Gastrocnemius medialis (tissue), 4 donors: ENCODE results near the gene F2RL2. TPM values are rescaled to one million over a fixed set of nuclear protein-coding genes. Genes with fewer than 3 reads are reported as not detected.
"Not testable (repeated sequence)": the region's sequence is repeated elsewhere in the genome, so short reads cannot be mapped to it uniquely, and the experiment has no call there.

Experiments used
- ATAC-seq, 2 donors: fragments of 150-250 bp; one replicate each; pipeline ENCODE4 v1.9.1; 2016
- DNase-seq, 2 donors: peaks; one replicate each; pipeline ENCODE4 v3.0.0-alpha.2; 2019
- H3K27ac ChIP-seq, 4 donors: fragments of 200-600 bp; sonication (generic); 1 replicate in 1 of 4; 2 replicates in 3 of 4; pipeline ENCODE4 v1.5.1; 2016 to 2018; ENCODE audit warnings: mild to moderate bottlenecking in 2 of 4, moderate library complexity in 1 of 4
- H3K27me3 ChIP-seq, 3 donors: fragments of 200-600 bp; sonication (generic) in 2 of 3; 1 replicate in 1 of 3; 2 replicates in 2 of 3; pipeline versions ENCODE4 v1.5.1 to v1.6.0; 2016 to 2019; ENCODE audit warnings: mild to moderate bottlenecking in 1 of 3, moderate library complexity in 1 of 3
- H3K36me3 ChIP-seq, 2 donors: fragments of 200-600 bp; sonication (generic) in 1 of 2; one replicate each; pipeline ENCODE4 v1.5.1; 2017 to 2018
- H3K4me1 ChIP-seq, 2 donors: fragments of 200-600 bp; sonication (generic) in 1 of 2; one replicate each; pipeline ENCODE4 v1.5.1; 2016 to 2017; ENCODE audit warnings: mild to moderate bottlenecking in 2 of 2
- H3K4me3 ChIP-seq, 4 donors: fragments of 200-600 bp; sonication (generic) in 3 of 4; 1 replicate in 1 of 4; 2 replicates in 3 of 4; pipeline ENCODE4 v1.5.1; 2016 to 2019; ENCODE audit warnings: mild to moderate bottlenecking in 2 of 4
- H3K9me3 ChIP-seq, 3 donors: fragments of 200-600 bp; sonication (generic) in 2 of 3; 1 replicate in 1 of 3; 2 replicates in 2 of 3; pipeline ENCODE4 v1.5.1; 2016 to 2019
- CTCF ChIP-seq, 5 experiments: fragments of 450-650 bp in 3 of 5; fragments of 200-600 bp in 2 of 5; sonication (generic) in 2 of 5; IDR thresholded peaks in 4 of 5; conservative IDR thresholded peaks in 1 of 5; 1 replicate in 4 of 5; 2 replicates in 1 of 5; pipeline ENCODE4 v1.5.1; 2016 to 2019; ENCODE audit warnings: antibody characterized with exemption in 5 of 5, mild to moderate bottlenecking in 3 of 5, moderate library complexity in 3 of 5
- POLR2A ChIP-seq, 2 donors: fragments of 450-650 bp; IDR thresholded peaks; one replicate each; pipeline ENCODE4 v1.6.1; 2017; ENCODE audit warnings: antibody characterized with exemption in 2 of 2, mild to moderate bottlenecking in 2 of 2, moderate library complexity in 2 of 2
- in situ Hi-C, 4 donors: fragments of 200-750 bp; cut with MboI; loops; one replicate each; pipeline versions ENCODE4 v1.15.0 to v1.8.0; 2017; ENCODE audit warnings: low sequenced_read_pairs in 4 of 4
- intact Hi-C: fragments of 100-400 bp; cut with DNase I; formaldehyde crosslinking; loops from one replicate; pipeline ENCODE4 v1.15.1; 2023; ENCODE audit warnings: low total_unique reads
- total RNA-seq, 4 donors: library from RNA; depleted of rRNA; stranded (reverse); fragments of >200 nt; gene quantifications; one replicate each; pipeline versions ENCODE4 v1.1.0 to v1.2.3, GENCODE V29; 2016

F2RL2 gene
- total RNA-seq, 4 donors from 2014 or later = not detected

- Histone ChIP-seq H3K9me3 (no peaks in the 10 kb centered on the region), H3K27ac (no peak overlapping the region), H3K27me3 (no peaks in the 10 kb centered on the region), H3K36me3 (no peaks in the 10 kb centered on the region), H3K4me3 (no peak overlapping the region), H3K4me1 (no peaks in the 10 kb centered on the region)
- ATAC-seq (no peak), DNase-seq (no peak)
- TF ChIP-seq CTCF (IDR thresholded peaks at IDR 0.05 in 4 of 5, conservative IDR thresholded peaks at IDR 0.05 in 1 of 5) = no peak
- TF ChIP-seq POLR2A (IDR thresholded peaks at IDR 0.05) = no peak
- in situ Hi-C loops (loop anchor here in 3 of 4 donors (5.0 to 25.0 kb wide), 4 partner anchors 160 to 407 kb away; no protein-coding TSS in a partner anchor), intact Hi-C loops (loop anchor here (5.0 kb wide), 1 partner anchor 167 kb away; no protein-coding TSS in a partner anchor)
These were observed 18.4 kb downstream of the F2RL2 start for GRCh38 chr5:76604838-76605237.

- DNase-seq, H3K36me3 ChIP-seq, H3K27me3 ChIP-seq, H3K4me1 ChIP-seq, H3K27ac ChIP-seq, H3K4me3 ChIP-seq, H3K9me3 ChIP-seq, ATAC-seq: not testable (repeated sequence)
- intact Hi-C loops = loop anchor here (5.0 kb wide), 1 partner anchor 168 kb away; no protein-coding TSS in a partner anchor
- in situ Hi-C loops = loop anchor here in 3 of 4 donors (5.0 to 25.0 kb wide), 4 partner anchors 161 to 408 kb away; no protein-coding TSS in a partner anchor
These were observed 19.2 kb downstream of the F2RL2 start for GRCh38 chr5:76603991-76604390.

DNA sequence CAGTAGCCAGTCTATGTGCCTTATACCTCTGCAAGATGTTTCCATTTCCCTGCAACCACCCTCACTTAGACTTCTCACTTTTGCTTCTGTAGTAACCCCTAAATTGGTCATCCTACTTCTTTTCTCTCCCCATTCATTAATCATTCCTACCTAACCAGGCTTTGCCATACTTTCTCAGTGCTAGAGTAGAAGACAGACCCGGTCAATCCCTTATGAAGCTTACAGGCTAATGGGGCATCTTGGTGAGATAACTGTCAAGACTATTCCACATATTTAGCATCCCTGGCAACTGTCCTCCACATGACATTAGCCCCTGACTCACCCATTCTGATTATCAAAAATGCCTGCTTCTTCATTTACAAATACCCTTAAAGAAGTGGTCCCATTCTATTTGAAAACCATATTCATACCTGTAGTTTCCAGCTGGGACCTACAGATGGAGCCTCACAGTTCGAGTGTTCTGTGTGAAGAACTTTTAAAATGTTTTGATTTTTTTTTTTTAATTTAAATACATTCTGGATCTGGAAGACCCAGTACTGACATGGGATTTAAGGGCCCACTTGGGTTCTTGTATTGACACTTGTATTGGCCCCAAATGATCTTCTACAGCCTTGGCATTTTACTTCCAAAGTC, 21.0 kb downstream of the F2RL2 start:
- Histone ChIP-seq H3K27me3 (no peaks in the 10 kb centered on the region), H3K4me1 (no peaks in the 10 kb centered on the region), H3K27ac (no peak overlapping the region), H3K9me3 (no peaks in the 10 kb centered on the region), H3K4me3 (no peak overlapping the region), H3K36me3 (no peaks in the 10 kb centered on the region)
- ATAC-seq (no peak), DNase-seq (no peak)
- intact Hi-C loops (loop anchor here (5.0 kb wide), 1 partner anchor 170 kb away; no protein-coding TSS in a partner anchor), in situ Hi-C loops (loop anchor here in 3 of 4 donors (5.0 to 25.0 kb wide), 4 partner anchors 163 to 410 kb away; no protein-coding TSS in a partner anchor)
- TF ChIP-seq POLR2A (IDR thresholded peaks at IDR 0.05) = no peak
- no peak for TF ChIP-seq CTCF (IDR thresholded peaks at IDR 0.05 in 4 of 5, conservative IDR thresholded peaks at IDR 0.05 in 1 of 5)

GRCh38 chr5:76601470-76601869, 21.7 kb downstream of the F2RL2 start:
- no peaks in the 10 kb centered on the region for H3K9me3 ChIP-seq
- DNase-seq (no peak), ATAC-seq (no peak)
- H3K36me3 ChIP-seq = no peaks in the 10 kb centered on the region
- H3K27me3 ChIP-seq = no peaks in the 10 kb centered on the region
- H3K27ac ChIP-seq = no peak overlapping the region
- in situ Hi-C loops (loop anchor here in 3 of 4 donors (5.0 to 25.0 kb wide), 4 partner anchors 163 to 411 kb away; no protein-coding TSS in a partner anchor), intact Hi-C loops (loop anchor here (5.0 kb wide), 1 partner anchor 171 kb away; no protein-coding TSS in a partner anchor)
- TF ChIP-seq CTCF (IDR thresholded peaks at IDR 0.05 in 4 of 5, conservative IDR thresholded peaks at IDR 0.05 in 1 of 5) (peak in 4 of 5 experiments; percentile 44 to 53 (median 48)), POLR2A (IDR thresholded peaks at IDR 0.05) (no peak)
- no peaks in the 10 kb centered on the region for H3K4me1 ChIP-seq
- no peak overlapping the region for H3K4me3 ChIP-seq

- no peaks in the 10 kb centered on the region for H3K9me3 ChIP-seq
- H3K4me1 ChIP-seq = no peaks in the 10 kb centered on the region
- no peaks in the 10 kb centered on the region for H3K36me3 ChIP-seq
- H3K27me3 ChIP-seq = no peaks in the 10 kb centered on the region
- TF ChIP-seq CTCF (IDR thresholded peaks at IDR 0.05 in 4 of 5, conservative IDR thresholded peaks at IDR 0.05 in 1 of 5) = no peak
- H3K27ac ChIP-seq = no peak overlapping the region
- DNase-seq = no peak
- intact Hi-C loops = loop anchor here (5.0 kb wide), 1 partner anchor 172 kb away; no protein-coding TSS in a partner anchor
- in situ Hi-C loops = loop anchor here in 3 of 4 donors (5.0 to 25.0 kb wide), 4 partner anchors 164 to 412 kb away; no protein-coding TSS in a partner anchor
- H3K4me3 ChIP-seq = no peak overlapping the region
- no peak for ATAC-seq
These were observed 22.5 kb downstream of the F2RL2 start for GRCh38 chr5:76600716-76601115.
